Activated T-cell treated with anti-CD3 and anti-CD28 coated beads for 48 hours (primary cell): ENCODE results near the gene HSD17B1.
A peak's percentile ranks its signal among the peaks of the same experiment; 100 is the strongest.

ENCODE experiments used
- DNase-seq: peaks from one replicate; pipeline ENCODE4 v3.0.0-alpha.2; 2020; ENCODE audit warnings: low read depth

Gene HSD17B1

GRCh38 chr17:42566883-42567573 lies 14.3 kb downstream of the HSD17B1 start, which contains the start of gene MLX:
TSS of gene MLX (plus strand) at chr17:42567100. CDS start at chr17:42567125, 25 bp downstream.
- DNase-seq = peak; percentile 93

- DNase-seq = no peak
Observed at GRCh38 chr17:42568341-42569111, 15.8 kb downstream of the HSD17B1 start.

- no peak for DNase-seq
Observed at GRCh38 chr17:42571435-42572225, 18.9 kb downstream of the HSD17B1 start.

- DNase-seq = no peak
Observed at GRCh38 chr17:42573095-42573494, 20.4 kb downstream of the HSD17B1 start.

GRCh38 chr17:42574463-42574862 lies 21.7 kb downstream of the HSD17B1 start:
- DNase-seq = no peak

GRCh38 chr17:42577140-42577531 lies 24.4 kb downstream of the HSD17B1 start:
- DNase-seq = no peak

- DNase-seq = peak; percentile 94
Observed at GRCh38 chr17:42577532-42578281, 25.0 kb downstream of the HSD17B1 start, which contains the start of gene PSMC3IP. TSS of gene PSMC3IP (minus strand) at chr17:42577729. CDS start at chr17:42577686, 43 bp downstream.

GRCh38 chr17:42578282-42578869 lies 25.7 kb downstream of the HSD17B1 start:
- peak; percentile 65 for DNase-seq

GRCh38 chr17:42579794-42580551 lies 27.2 kb downstream of the HSD17B1 start:
- DNase-seq = no peak

- no peak for DNase-seq
Observed at GRCh38 chr17:42581744-42582270, 29.1 kb downstream of the HSD17B1 start.

GRCh38 chr17:42584880-42585279 lies 32.2 kb downstream of the HSD17B1 start:
- no peak for DNase-seq

GRCh38 chr17:42585353-42585752 lies 32.6 kb downstream of the HSD17B1 start:
- DNase-seq = no peak

GRCh38 chr17:42586514-42587230 lies 33.9 kb downstream of the HSD17B1 start:
- DNase-seq = no peak

- DNase-seq = no peak
Observed at GRCh38 chr17:42590886-42591285, 38.2 kb downstream of the HSD17B1 start.

GRCh38 chr17:42591411-42591810 lies 38.7 kb downstream of the HSD17B1 start:
- no peak for DNase-seq

- no peak for DNase-seq
Observed at GRCh38 chr17:42596386-42596785, 43.7 kb downstream of the HSD17B1 start.

GRCh38 chr17:42598905-42599304 lies 46.2 kb downstream of the HSD17B1 start:
- DNase-seq = no peak

GRCh38 chr17:42603318-42603717 lies 50.6 kb downstream of the HSD17B1 start:
- no peak for DNase-seq
